Measurements from ENCODE around the gene PHF21B. TPM values are rescaled to one million over a fixed set of nuclear protein-coding genes. Genes with fewer than 3 reads are reported as not detected.

Gene PHF21B
- total and polyA plus RNA-seq, 2 donors (not counting 1 experiment from before 2014, with no cell fraction given) = 0.17 TPM; not detected in 1

DNA sequence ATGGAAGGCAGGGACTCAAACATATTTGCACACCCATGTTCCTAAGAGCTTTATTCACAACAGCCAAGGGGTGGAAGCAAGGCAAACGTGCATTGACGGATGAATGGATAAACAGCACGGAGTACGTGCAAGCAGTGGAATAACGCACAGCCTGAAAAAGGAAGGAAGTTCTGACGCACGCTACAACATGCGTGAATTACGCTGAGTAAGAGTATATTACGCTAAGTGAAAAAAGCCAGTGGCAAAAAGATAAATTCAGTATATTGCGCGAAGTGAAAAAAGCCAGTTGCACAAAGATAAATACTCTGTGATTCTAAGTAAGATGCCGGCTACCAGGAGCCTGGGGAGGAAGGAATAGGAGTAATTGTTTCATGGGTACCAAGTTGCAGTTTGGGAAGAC lies 19.5 kb downstream of the PHF21B start:
- Histone ChIP-seq H2AFZ (ENCODE audit: low read length) (no peak overlapping the region), H3K4me1 (ENCODE audit: control insufficient read depth, extremely low read depth, insufficient read depth, low read length) (no peaks in the 10 kb centered on the region), H3K27ac (ENCODE audit: insufficient read depth, low read length) (no peak overlapping the region), H3K9me3 (ENCODE audit: control insufficient read depth, insufficient read depth, low read depth, low read length) (no peaks in the 10 kb centered on the region), H3K79me2 (ENCODE audit: control insufficient read depth, insufficient read depth, low read length) (no peaks in the 10 kb centered on the region), H3K4me3 (replicated peaks in 1 of 4; ENCODE audit: control extremely low read depth in 1 of 4, insufficient read depth in 1 of 4, low read depth in 3 of 4, low read length in 4 of 4) (no peak overlapping the region), H3K9ac (ENCODE audit: insufficient read depth, low read length) (no peak overlapping the region), H3K27me3 (ENCODE audit: control insufficient read depth, insufficient read depth, low read length) (no peaks in the 10 kb centered on the region), H4K20me1 (ENCODE audit: control insufficient read depth, extremely low read depth, insufficient read depth, low read length) (no peaks in the 10 kb centered on the region), H3K36me3 (ENCODE audit: control insufficient read depth, insufficient read depth, low read length) (no peaks in the 10 kb centered on the region), H3K4me2 (ENCODE audit: extremely low read depth, insufficient read depth, low read length) (no peak overlapping the region)
- DNase-seq (ENCODE audit: low read depth in 2 of 2) = no peak
- no peak for TF ChIP-seq EZH2 (IDR thresholded peaks at IDR 0.05; ENCODE audit: low read length, missing control alignments)
- TF ChIP-seq, protein P1, sequence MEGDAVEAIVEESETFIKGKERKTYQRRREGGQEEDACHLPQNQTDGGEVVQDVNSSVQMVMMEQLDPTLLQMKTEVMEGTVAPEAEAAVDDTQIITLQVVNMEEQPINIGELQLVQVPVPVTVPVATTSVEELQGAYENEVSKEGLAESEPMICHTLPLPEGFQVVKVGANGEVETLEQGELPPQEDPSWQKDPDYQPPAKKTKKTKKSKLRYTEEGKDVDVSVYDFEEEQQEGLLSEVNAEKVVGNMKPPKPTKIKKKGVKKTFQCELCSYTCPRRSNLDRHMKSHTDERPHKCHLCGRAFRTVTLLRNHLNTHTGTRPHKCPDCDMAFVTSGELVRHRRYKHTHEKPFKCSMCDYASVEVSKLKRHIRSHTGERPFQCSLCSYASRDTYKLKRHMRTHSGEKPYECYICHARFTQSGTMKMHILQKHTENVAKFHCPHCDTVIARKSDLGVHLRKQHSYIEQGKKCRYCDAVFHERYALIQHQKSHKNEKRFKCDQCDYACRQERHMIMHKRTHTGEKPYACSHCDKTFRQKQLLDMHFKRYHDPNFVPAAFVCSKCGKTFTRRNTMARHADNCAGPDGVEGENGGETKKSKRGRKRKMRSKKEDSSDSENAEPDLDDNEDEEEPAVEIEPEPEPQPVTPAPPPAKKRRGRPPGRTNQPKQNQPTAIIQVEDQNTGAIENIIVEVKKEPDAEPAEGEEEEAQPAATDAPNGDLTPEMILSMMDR (conservative IDR thresholded peaks at IDR 0.05 in 1 of 2, IDR thresholded peaks at IDR 0.05 in 1 of 2; ENCODE audit: low read depth in 1 of 2, low read length in 2 of 2) = no peak

DNA sequence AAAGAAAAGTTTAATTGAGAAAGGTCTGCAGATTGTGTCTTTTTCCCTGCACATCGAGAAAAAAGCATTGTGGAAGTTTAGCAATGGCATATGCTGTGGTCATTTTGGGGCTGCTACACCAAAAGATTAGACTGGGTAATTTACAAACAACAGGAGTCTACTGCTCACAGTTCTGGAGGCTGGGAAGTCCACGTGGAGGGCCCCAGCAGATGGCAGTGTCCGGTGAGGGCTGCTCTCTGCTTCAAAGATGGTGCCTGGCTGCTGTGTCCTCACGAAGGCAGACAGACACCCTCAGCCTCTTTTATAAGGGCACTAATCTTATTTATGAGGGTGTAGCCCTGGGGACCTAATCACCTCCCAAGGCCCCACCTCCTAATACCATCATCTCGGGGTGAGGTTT lies 21.1 kb downstream of the PHF21B start:
- TF ChIP-seq, protein P1 (conservative IDR thresholded peaks at IDR 0.05 in 1 of 2, IDR thresholded peaks at IDR 0.05 in 1 of 2; ENCODE audit: low read depth in 1 of 2, low read length in 2 of 2) = no peak
- no peak for TF ChIP-seq EZH2 (IDR thresholded peaks at IDR 0.05; ENCODE audit: low read length, missing control alignments)
- H4K20me1 ChIP-seq (ENCODE audit: control insufficient read depth, extremely low read depth, insufficient read depth, low read length) = no peaks in the 10 kb centered on the region
- no peak overlapping the region for H3K27ac ChIP-seq (ENCODE audit: insufficient read depth, low read length)
- DNase-seq (ENCODE audit: low read depth in 2 of 2) = no peak
- H3K4me3 ChIP-seq (replicated peaks in 1 of 4; ENCODE audit: control extremely low read depth in 1 of 4, insufficient read depth in 1 of 4, low read depth in 3 of 4, low read length in 4 of 4) = no peak overlapping the region
- no peak overlapping the region for H2AFZ ChIP-seq (ENCODE audit: low read length)
- H3K27me3 ChIP-seq (ENCODE audit: control insufficient read depth, insufficient read depth, low read length) = no peaks in the 10 kb centered on the region
- no peaks in the 10 kb centered on the region for H3K79me2 ChIP-seq (ENCODE audit: control insufficient read depth, insufficient read depth, low read length)
- no peak overlapping the region for H3K9ac ChIP-seq (ENCODE audit: insufficient read depth, low read length)
- no peaks in the 10 kb centered on the region for H3K36me3 ChIP-seq (ENCODE audit: control insufficient read depth, insufficient read depth, low read length)
- no peaks in the 10 kb centered on the region for H3K4me1 ChIP-seq (ENCODE audit: control insufficient read depth, extremely low read depth, insufficient read depth, low read length)
- no peaks in the 10 kb centered on the region for H3K9me3 ChIP-seq (ENCODE audit: control insufficient read depth, insufficient read depth, low read depth, low read length)
- H3K4me2 ChIP-seq (ENCODE audit: extremely low read depth, insufficient read depth, low read length) = no peak overlapping the region

DNA sequence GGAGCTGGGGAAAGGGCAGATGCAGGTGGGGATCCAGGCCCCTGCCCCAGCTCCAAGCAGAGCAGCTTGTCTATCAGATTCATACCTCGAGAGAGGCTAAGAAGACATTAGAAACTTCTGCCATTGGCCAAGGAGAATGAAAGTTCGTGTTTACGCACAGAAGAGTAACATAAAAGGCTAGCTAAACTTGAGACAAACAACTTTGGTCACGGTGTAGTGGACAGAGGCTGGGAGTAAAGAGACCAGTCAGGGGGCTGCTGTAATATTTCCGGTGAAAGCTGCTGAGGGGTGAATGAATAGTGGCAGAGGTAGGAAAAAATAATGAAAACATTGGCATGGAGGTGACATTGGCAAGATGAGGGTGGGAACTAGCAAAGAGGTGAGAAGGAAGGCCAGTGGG lies 22.9 kb downstream of the PHF21B start:
- Histone ChIP-seq H3K9ac (ENCODE audit: insufficient read depth, low read length) (no peak overlapping the region), H3K79me2 (ENCODE audit: control insufficient read depth, insufficient read depth, low read length) (no peaks in the 10 kb centered on the region), H3K36me3 (ENCODE audit: control insufficient read depth, insufficient read depth, low read length) (no peaks in the 10 kb centered on the region), H3K9me3 (ENCODE audit: control insufficient read depth, insufficient read depth, low read depth, low read length) (no peaks in the 10 kb centered on the region), H2AFZ (ENCODE audit: low read length) (no peak overlapping the region), H4K20me1 (ENCODE audit: control insufficient read depth, extremely low read depth, insufficient read depth, low read length) (no peaks in the 10 kb centered on the region), H3K4me3 (replicated peaks in 1 of 4; ENCODE audit: control extremely low read depth in 1 of 4, insufficient read depth in 1 of 4, low read depth in 3 of 4, low read length in 4 of 4) (no peak overlapping the region), H3K4me2 (ENCODE audit: extremely low read depth, insufficient read depth, low read length) (no peak overlapping the region), H3K27me3 (ENCODE audit: control insufficient read depth, insufficient read depth, low read length) (no peaks in the 10 kb centered on the region), H3K27ac (ENCODE audit: insufficient read depth, low read length) (no peak overlapping the region), H3K4me1 (ENCODE audit: control insufficient read depth, extremely low read depth, insufficient read depth, low read length) (no peaks in the 10 kb centered on the region)
- DNase-seq (ENCODE audit: low read depth in 2 of 2) = no peak
- no peak for TF ChIP-seq EZH2 (IDR thresholded peaks at IDR 0.05; ENCODE audit: low read length, missing control alignments)
- TF ChIP-seq, protein P1 (conservative IDR thresholded peaks at IDR 0.05 in 1 of 2, IDR thresholded peaks at IDR 0.05 in 1 of 2; ENCODE audit: low read depth in 1 of 2, low read length in 2 of 2) = no peak
